Fibroblast of pulmonary artery (primary cell): ENCODE measurements around the gene OPTN.

Experiments used
- DNase-seq: peaks from one replicate; pipeline ENCODE4 v3.0.0-alpha.2; 2010; ENCODE audit warnings: low read depth
- H3K4me3 ChIP-seq: replicated peaks from 2 replicates; pipeline ENCODE4 v1.5.1; 2011; ENCODE audit warnings: low read depth, mild to moderate bottlenecking, control low read depth, low read length, moderate library complexity
- TF ChIP-seq, protein P1 (sequence below): IDR thresholded peaks from 2 replicates; pipeline ENCODE4 v1.5.1; 2011; ENCODE audit warnings: mild to moderate bottlenecking, control low read depth, low read length, inconsistent platforms; ENCODE audit errors: missing control alignments

OPTN gene

DNA sequence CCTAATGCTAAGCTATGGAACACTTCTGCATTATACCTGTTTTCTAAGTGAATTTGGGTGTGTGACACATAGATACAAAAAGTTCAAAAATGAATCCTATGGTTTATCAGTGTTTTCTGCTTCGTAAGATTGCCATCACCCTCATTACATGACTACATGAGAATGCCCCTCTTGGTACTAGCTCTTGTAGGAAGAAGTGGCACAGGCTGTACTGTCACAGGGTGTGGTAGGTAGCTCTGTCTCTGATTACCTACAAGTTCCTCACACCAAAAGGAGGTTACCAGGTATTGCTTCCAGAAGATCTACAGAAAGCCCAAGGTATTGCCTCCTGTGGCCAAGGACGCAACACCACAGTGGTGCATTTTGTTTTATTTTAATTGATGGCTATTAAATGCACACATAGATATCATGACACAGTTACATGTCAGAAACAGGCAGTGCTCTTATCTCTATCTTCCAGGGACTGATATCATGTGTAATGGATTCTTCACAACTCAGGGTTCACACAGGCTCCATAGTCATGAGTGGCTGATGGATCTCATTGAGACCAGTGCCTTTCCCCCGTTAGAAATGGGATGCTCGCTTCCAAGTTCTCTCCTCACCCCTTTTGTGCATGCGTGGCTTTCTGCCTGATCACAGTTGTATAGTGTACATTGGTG lies 6.6 kb downstream of the OPTN start:
- TF ChIP-seq, protein P1, sequence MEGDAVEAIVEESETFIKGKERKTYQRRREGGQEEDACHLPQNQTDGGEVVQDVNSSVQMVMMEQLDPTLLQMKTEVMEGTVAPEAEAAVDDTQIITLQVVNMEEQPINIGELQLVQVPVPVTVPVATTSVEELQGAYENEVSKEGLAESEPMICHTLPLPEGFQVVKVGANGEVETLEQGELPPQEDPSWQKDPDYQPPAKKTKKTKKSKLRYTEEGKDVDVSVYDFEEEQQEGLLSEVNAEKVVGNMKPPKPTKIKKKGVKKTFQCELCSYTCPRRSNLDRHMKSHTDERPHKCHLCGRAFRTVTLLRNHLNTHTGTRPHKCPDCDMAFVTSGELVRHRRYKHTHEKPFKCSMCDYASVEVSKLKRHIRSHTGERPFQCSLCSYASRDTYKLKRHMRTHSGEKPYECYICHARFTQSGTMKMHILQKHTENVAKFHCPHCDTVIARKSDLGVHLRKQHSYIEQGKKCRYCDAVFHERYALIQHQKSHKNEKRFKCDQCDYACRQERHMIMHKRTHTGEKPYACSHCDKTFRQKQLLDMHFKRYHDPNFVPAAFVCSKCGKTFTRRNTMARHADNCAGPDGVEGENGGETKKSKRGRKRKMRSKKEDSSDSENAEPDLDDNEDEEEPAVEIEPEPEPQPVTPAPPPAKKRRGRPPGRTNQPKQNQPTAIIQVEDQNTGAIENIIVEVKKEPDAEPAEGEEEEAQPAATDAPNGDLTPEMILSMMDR = no peak
- DNase-seq = no peak
- H3K4me3 ChIP-seq = no peak overlapping the region

GRCh38 chr10:13110908-13111307 lies 10.9 kb downstream of the OPTN start:
- no peak overlapping the region for H3K4me3 ChIP-seq
- no peak for DNase-seq
- TF ChIP-seq, protein P1 = no peak

DNA sequence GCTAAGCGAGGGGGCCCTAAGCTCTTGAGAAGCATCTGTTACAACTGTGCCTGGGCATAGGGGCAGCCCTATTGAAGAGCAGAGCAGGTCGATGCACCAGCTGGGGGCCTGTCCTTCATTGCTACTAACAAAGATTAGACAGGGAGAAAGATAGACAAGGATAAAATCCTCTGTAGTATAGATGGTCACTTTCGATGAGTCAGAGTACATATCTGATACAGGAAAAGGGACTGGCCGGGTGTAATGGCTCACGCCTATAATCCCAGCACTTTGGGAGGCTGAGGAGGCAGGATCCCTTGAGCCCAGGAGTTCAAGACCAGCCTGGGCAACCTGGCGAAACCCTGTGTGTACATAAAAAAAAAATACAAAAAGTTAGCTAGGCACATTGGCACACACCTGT lies 13.6 kb downstream of the OPTN start:
- H3K4me3 ChIP-seq = no peak overlapping the region
- TF ChIP-seq, protein P1 = no peak
- DNase-seq = no peak

DNA sequence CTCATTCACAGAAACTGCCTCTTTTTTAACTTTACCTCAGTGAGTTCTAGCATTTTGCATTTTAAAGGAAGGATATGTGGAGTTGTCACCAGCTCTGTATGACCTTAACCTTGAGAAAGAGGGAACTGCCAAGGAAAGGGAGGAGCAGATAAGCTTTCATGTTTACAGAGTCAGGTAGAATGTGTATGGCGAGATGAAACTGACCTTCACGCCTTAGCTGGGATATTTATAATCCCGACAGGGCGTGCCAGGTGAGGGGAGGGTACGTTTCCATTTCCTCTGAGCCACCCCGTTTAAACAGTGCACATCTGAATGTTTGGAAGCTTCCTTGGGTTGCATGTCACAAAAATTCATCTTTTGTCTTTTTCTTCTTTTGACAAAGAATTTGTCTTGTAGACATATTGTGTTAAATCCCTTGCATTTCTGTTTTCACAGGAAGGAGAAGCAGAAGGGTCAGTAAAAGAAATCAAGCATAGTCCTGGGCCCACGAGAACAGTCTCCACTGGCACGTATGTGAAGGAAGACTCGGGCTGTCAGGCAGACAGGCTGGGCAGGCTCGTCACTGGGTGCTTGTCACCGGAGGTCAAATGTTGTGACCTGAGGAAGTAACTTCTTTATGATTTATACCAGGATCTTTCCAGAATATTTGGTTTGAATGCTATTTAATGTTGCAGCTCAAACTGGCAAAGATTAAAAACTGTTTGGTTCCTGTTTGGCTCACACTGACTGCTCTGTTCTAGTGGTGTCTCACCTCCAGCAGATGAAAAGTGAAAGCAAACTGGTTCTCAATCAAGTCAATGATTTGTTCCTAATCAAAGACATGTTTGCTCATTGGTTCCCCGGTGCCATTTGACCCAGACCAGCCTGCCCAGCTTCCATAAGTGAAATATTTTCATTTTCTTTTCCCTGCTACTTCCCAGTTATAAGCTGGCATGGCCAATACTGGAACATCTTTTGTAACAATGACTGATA lies 16.2 kb downstream of the OPTN start:
- DNase-seq = no peak
- TF ChIP-seq, protein P1 = no peak
- no peak overlapping the region for H3K4me3 ChIP-seq

DNA sequence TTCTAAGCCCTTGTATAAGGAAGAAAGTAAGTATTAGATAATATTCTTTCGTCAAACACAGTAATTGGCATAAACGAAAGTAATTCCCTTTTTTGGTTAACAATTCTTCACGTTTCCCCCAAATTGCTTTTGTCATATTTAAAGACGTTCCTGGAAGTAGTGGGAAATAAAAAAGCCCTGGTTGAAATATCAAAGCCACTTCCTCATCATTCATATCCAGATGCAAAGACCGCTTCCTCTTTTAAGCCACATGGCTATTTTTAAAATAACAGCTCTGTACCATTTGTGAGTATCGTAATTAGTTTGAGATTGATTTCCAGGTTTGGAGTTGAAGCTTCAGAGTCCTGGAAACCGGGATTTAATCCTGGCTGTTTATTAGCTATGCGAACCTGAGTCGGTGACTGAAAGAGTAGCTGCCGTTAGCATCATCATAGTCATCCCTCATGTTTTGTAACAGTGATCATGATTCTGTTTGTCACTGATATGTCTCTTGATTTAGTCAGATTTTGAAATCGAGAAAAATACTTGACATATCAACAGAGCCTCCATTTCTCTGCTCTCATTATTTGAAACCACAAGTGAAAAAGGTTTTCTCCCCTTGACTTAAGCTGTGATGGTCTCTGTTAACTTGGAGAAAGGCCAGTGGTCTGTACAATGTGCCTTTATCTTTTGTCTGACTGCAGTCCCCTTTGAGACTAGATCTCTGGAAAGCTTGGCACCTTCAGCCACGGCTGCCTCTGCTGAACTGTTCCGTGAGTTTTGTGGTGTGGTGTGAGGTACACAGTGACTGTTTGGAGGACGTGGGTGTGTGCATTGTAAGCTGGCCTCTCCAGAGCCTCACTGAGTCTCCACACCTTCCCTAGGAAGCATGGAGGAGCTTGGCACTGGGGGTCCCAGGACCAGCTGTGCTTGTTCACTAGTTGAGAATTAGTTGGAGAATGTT lies 18.1 kb downstream of the OPTN start:
- DNase-seq = no peak

More for the DNA sequence above, 18.1 kb downstream of the OPTN start:
- TF ChIP-seq, protein P1 = no peak
- no peak overlapping the region for H3K4me3 ChIP-seq
